K562 (cell line): ENCODE data around the gene FAM53C. TPM values are rescaled to one million over a fixed set of nuclear protein-coding genes. Genes with fewer than 3 reads are reported as not detected.

Experiments used
- ATF7 ChIP-seq: fragments of 450-650 bp; IDR thresholded peaks from 2 replicates; pipeline ENCODE4 v1.7.1; 2014; ENCODE audit warnings: mild to moderate bottlenecking, moderate library complexity
- BDP1 ChIP-seq: IDR thresholded peaks from 3 replicates; pipeline ENCODE4 v1.6.1; 2011; ENCODE audit not compliant: insufficient read length, insufficient read depth
- BRCA1 ChIP-seq, 2 experiments: fragments of 450-650 bp in 1 of 2; sonication (generic) in 1 of 2; formaldehyde crosslinking in 1 of 2; IDR thresholded peaks; 2 replicates each; pipeline versions ENCODE4 v1.5.0 to v1.6.1; 2017 to 2020; ENCODE audit warnings: mild to moderate bottlenecking in 1 of 2, missing genetic modification reagents in 1 of 2
- BRD4 ChIP-seq: fragments of 200-600 bp; sonication (generic); IDR thresholded peaks from 2 replicates; pipeline ENCODE4 v1.6.1; 2017; ENCODE audit warnings: inconsistent platforms
- CBX3 ChIP-seq, 2 experiments: IDR thresholded peaks; 1 replicate in 1 of 2; 2 replicates in 1 of 2; pipeline ENCODE4 v1.6.1; 2012; ENCODE audit warnings: inconsistent platforms in 2 of 2, low read length in 2 of 2, borderline replicate concordance in 1 of 2, control low read depth in 1 of 2
- CTCF ChIP-seq, 3 experiments: IDR thresholded peaks in 2 of 3; conservative IDR thresholded peaks in 1 of 3; 2 replicates each; pipeline ENCODE4 v1.5.1; 2011 to 2012; ENCODE audit warnings: low read length in 3 of 3, mild to moderate bottlenecking in 3 of 3, control low read depth in 2 of 3, improper control_type of control experiment in 1 of 3, inconsistent platforms in 1 of 3, low read depth in 1 of 3, mixed read lengths in 1 of 3, moderate library complexity in 1 of 3; ENCODE audit not compliant: insufficient read depth in 2 of 3
- DNMT1 ChIP-seq: fragments of 450-650 bp; IDR thresholded peaks from 2 replicates; pipeline ENCODE4 v1.6.1; 2016; ENCODE audit warnings: antibody characterized with exemption, mild to moderate bottlenecking
- GTF2F1 ChIP-seq: IDR thresholded peaks from 2 replicates; pipeline ENCODE4 v1.6.1; 2011; ENCODE audit warnings: low read depth, low read length, improper control_type of control experiment
- MECOM ChIP-seq: fragments of 250-450 bp; sonication (Bioruptor Pico); IDR thresholded peaks from 2 replicates; pipeline ENCODE4 v1.8.0; 2022; ENCODE audit warnings: inconsistent platforms
- NCOA2 ChIP-seq, 2 experiments: fragments of 450-650 bp; IDR thresholded peaks; 2 replicates each; pipeline ENCODE4 v1.6.1; 2018; ENCODE audit warnings: mild to moderate bottlenecking in 2 of 2, moderate library complexity in 1 of 2; ENCODE audit not compliant: partially characterized antibody in 2 of 2
- NONO ChIP-seq, 2 experiments: fragments of 200-400 bp in 1 of 2; fragments of 450-650 bp in 1 of 2; formaldehyde crosslinking in 1 of 2; IDR thresholded peaks; 2 replicates each; pipeline ENCODE4 v1.6.1; 2017; ENCODE audit warnings: low read depth in 2 of 2, mild to moderate bottlenecking in 2 of 2, moderate library complexity in 2 of 2, low read length in 1 of 2
- PBX2 ChIP-seq, 2 experiments: IDR thresholded peaks in 1 of 2; conservative IDR thresholded peaks in 1 of 2; 2 replicates each; pipeline ENCODE4 v1.6.1; 2016; ENCODE audit warnings: low read depth in 2 of 2, mild to moderate bottlenecking in 1 of 2, missing compliant biosample characterization in 1 of 2, missing genetic modification characterization in 1 of 2, moderate library complexity in 1 of 2
- PTRF ChIP-seq: fragments of 450-650 bp; IDR thresholded peaks from 2 replicates; pipeline ENCODE4 v1.6.1; 2016; ENCODE audit warnings: mild to moderate bottlenecking, missing genetic modification characterization, missing compliant biosample characterization
- RB1 ChIP-seq: fragments of 450-650 bp; IDR thresholded peaks from 2 replicates; pipeline ENCODE4 v1.6.1; 2017; ENCODE audit warnings: low read depth, mild to moderate bottlenecking
- XRCC5 ChIP-seq: fragments of 200-400 bp; formaldehyde crosslinking; IDR thresholded peaks from 2 replicates; pipeline ENCODE4 v1.6.1; 2017; ENCODE audit warnings: low read depth, mild to moderate bottlenecking, low read length
- ZBTB33 ChIP-seq: sonication (generic); formaldehyde crosslinking; IDR thresholded peaks from 2 replicates; pipeline ENCODE4 v1.8.1; 2023; ENCODE audit warnings: mild to moderate bottlenecking, missing genetic modification reagents
- ZNF3 ChIP-seq: fragments of 250-450 bp; sonication (Bioruptor Pico); IDR thresholded peaks from 2 replicates; pipeline ENCODE4 v1.5.0; 2021; ENCODE audit warnings: mild to moderate bottlenecking, moderate library complexity
- ZNF398 ChIP-seq: fragments of 250-450 bp; sonication (Bioruptor Pico); IDR thresholded peaks from 2 replicates; pipeline ENCODE4 v1.8.0; 2021; ENCODE audit warnings: moderate library complexity, mild to moderate bottlenecking, inconsistent platforms
- polyA plus RNA-seq, 8 experiments: library from polyadenylated mRNA; depleted of rRNA in 4 of 8; stranded (reverse) in 5 of 8; unstranded in 3 of 8; fragments of >200 nt; fragmentation: Nextera tagmentation in 2 of 8; fragmentation: Illumina TruSeq in 1 of 8; extraction: Ambion mirVana in 2 of 8; extraction: Trizol in 1 of 8; gene quantifications; 2 replicates each; pipeline versions ENCODE4 v1.2.1 to v1.2.3, GENCODE V29; 2011 to 2014; ENCODE audit warnings: inconsistent platforms in 1 of 8, missing spikeins in 1 of 8
- total RNA-seq, 7 experiments: library from RNA; depleted of rRNA in 6 of 7; stranded (reverse); fragments of >200 nt in 6 of 7; fragmentation: Illumina TruSeq in 2 of 7; extraction: Trizol in 2 of 7; gene quantifications; 2 replicates each; pipeline versions ENCODE4 v1.2.1 to v1.2.3, GENCODE V29; 2011 to 2021; ENCODE audit warnings: low replicate concordance in 1 of 7

Gene FAM53C
- total and polyA plus RNA-seq, 9 of the 15 experiments (the other 6 are each of a cell fraction or from before 2014, with no cell fraction given) = 9.7 to 38.5 (median 25.2) TPM

- TF ChIP-seq NCOA2 (IDR thresholded peaks at IDR 0.05; ENCODE audit: partially characterized antibody in 2 of 2) = peak in 1 of 2 experiments; percentile 94
- TF ChIP-seq ZNF3 (CRISPR knock-in tag) = no peak
- TF ChIP-seq ZNF398 = no peak
- peak; percentile 9; the same call in 1 of the 2 replicates for TF ChIP-seq ZBTB33 (CRISPR knock-in tag)
- no peak for TF ChIP-seq MECOM (CRISPR knock-in tag)
- no peak for TF ChIP-seq BDP1
- TF ChIP-seq PBX2 (CRISPR knock-in tag; IDR thresholded peaks at IDR 0.05; ENCODE audit: low read depth) = no peak
- TF ChIP-seq PBX2 (tag; conservative IDR thresholded peaks at IDR 0.05; ENCODE audit: low read depth) = no peak; the same call in 1 of the 2 replicates
- TF ChIP-seq PTRF (tag) = no peak
- 0 out of 2 replicates have a peak, but pooled peaks have one; percentile 71 for TF ChIP-seq XRCC5
- no peak for TF ChIP-seq BRCA1 (IDR thresholded peaks at IDR 0.05)
- TF ChIP-seq BRCA1 (CRISPR knock-in tag; IDR thresholded peaks at IDR 0.05) = no peak
- peak; percentile 87 for TF ChIP-seq RB1
- TF ChIP-seq GTF2F1 = peak; percentile 96
- peak; percentile 100 for TF ChIP-seq ATF7
- TF ChIP-seq CBX3 (IDR thresholded peaks at IDR 0.05; ENCODE audit: borderline replicate concordance in 1 of 2, low read length in 2 of 2) = peak in 1 of 2 experiments; percentile 58; a peak in 1 of 3 replicates
- TF ChIP-seq CTCF (IDR thresholded peaks at IDR 0.05 in 2 of 3, conservative IDR thresholded peaks at IDR 0.05 in 1 of 3; ENCODE audit: insufficient read depth in 2 of 3, low read depth in 1 of 3, low read length in 3 of 3) = peak in 1 of 3 experiments; percentile 4; a peak in 2 of 6 replicates
- TF ChIP-seq BRD4 = no peak
- TF ChIP-seq NONO (IDR thresholded peaks at IDR 0.05; ENCODE audit: low read depth in 2 of 2, low read length in 1 of 2) = peak; percentile 100
- no peak for TF ChIP-seq DNMT1
These were observed at the start of gene FAM53C (continued) for GRCh38 chr5:138337685-138338410.
